DND-41 (cell line): Measurements from ENCODE around the gene TYW1B.
"Not testable (repeated sequence)": the region's sequence is repeated elsewhere in the genome, so short reads cannot be mapped to it uniquely, and the experiment has no call there.

Source experiments
- ATAC-seq: fragments of 200-7000 bp; cut with Tn5 transposase; 3 replicates; pipeline ENCODE4 v1.9.1; 2021; ENCODE audit warnings: low read depth; ENCODE audit not compliant: insufficient read depth
- DNase-seq: peaks from one replicate; pipeline ENCODE4 v3.0.0-alpha.2; 2020
- H2AFZ ChIP-seq: 2 replicates; pipeline ENCODE4 v1.6.0; 2012; ENCODE audit warnings: low read depth, low read length
- H3K27ac ChIP-seq: 2 replicates; pipeline ENCODE4 v1.5.1; 2012; ENCODE audit warnings: low read length, inconsistent platforms
- H3K27me3 ChIP-seq: fragments of 200-600 bp; sonication (generic); 2 replicates; pipeline ENCODE4 v1.6.0; 2012; ENCODE audit warnings: low read length, mild to moderate bottlenecking, inconsistent platforms; ENCODE audit not compliant: insufficient read depth, poor library complexity
- H3K36me3 ChIP-seq: 2 replicates; pipeline ENCODE4 v1.5.1; 2012; ENCODE audit warnings: low read length, inconsistent platforms; ENCODE audit not compliant: insufficient read depth
- H3K4me1 ChIP-seq: 2 replicates; pipeline ENCODE4 v1.5.1; 2012; ENCODE audit warnings: mild to moderate bottlenecking, low read length; ENCODE audit not compliant: insufficient read depth
- H3K4me2 ChIP-seq: 2 replicates; pipeline ENCODE4 v1.6.0; 2012; ENCODE audit warnings: mild to moderate bottlenecking, moderate library complexity, low read length, inconsistent platforms; ENCODE audit not compliant: insufficient read depth
- H3K4me3 ChIP-seq, 2 experiments: fragments of 200-600 bp in 1 of 2; shearing (Covaris generic) in 1 of 2; 2 replicates each; pipeline ENCODE4 v1.5.1; 2012 to 2016; ENCODE audit warnings: inconsistent platforms in 2 of 2, low read length in 2 of 2, mild to moderate bottlenecking in 2 of 2, low read depth in 1 of 2, moderate library complexity in 1 of 2
- H3K79me2 ChIP-seq: 2 replicates; pipeline ENCODE4 v1.6.0; 2012; ENCODE audit warnings: low read length, inconsistent platforms; ENCODE audit not compliant: insufficient read depth
- H3K9ac ChIP-seq: 2 replicates; pipeline ENCODE4 v1.6.0; 2012; ENCODE audit warnings: low read depth, mild to moderate bottlenecking, inconsistent platforms, low read length, moderate library complexity
- H3K9me3 ChIP-seq: 2 replicates; pipeline ENCODE4 v1.5.1; 2012; ENCODE audit warnings: low read length, moderate library complexity, mild to moderate bottlenecking, inconsistent platforms; ENCODE audit not compliant: insufficient read depth, severe bottlenecking
- H4K20me1 ChIP-seq: 2 replicates; pipeline ENCODE4 v1.6.0; 2012; ENCODE audit warnings: low read length; ENCODE audit not compliant: insufficient read depth
- CTCF ChIP-seq: IDR thresholded peaks from 2 replicates; pipeline ENCODE4 v1.5.1; 2012; ENCODE audit warnings: borderline replicate concordance, low read length, moderate library complexity, mild to moderate bottlenecking; ENCODE audit not compliant: poor library complexity, severe bottlenecking; ENCODE audit errors: extremely low read depth
- EZH2 ChIP-seq: IDR thresholded peaks from 3 replicates; pipeline ENCODE4 v1.6.1; 2012; ENCODE audit warnings: borderline replicate concordance, low read depth, mild to moderate bottlenecking, moderate library complexity, low read length, inconsistent platforms; ENCODE audit not compliant: severe bottlenecking

The TYW1B gene

GRCh38 chr7:72760602-72761001, 67.4 kb downstream of the TYW1B start:
- no peaks in the 10 kb centered on the region for H3K79me2 ChIP-seq
- no peak for ATAC-seq
- no peaks in the 10 kb centered on the region; the same call in 1 of the 2 replicates for H3K36me3 ChIP-seq
- no peak overlapping the region for H3K4me2 ChIP-seq
- H3K4me3 ChIP-seq: no peak overlapping the region
- no peaks in the 10 kb centered on the region for H3K4me1 ChIP-seq
- H3K9me3 ChIP-seq: peaks cover 23% of the 10 kb centered on the region
- H3K27ac ChIP-seq: no peak overlapping the region
- H3K27me3 ChIP-seq: no peaks in the 10 kb centered on the region
- H2AFZ ChIP-seq: no peak overlapping the region
- no peaks in the 10 kb centered on the region for H4K20me1 ChIP-seq
- DNase-seq: no peak
- no peak for TF ChIP-seq EZH2
- no peak for TF ChIP-seq CTCF
- no peak overlapping the region for H3K9ac ChIP-seq

- ATAC-seq: no peak
- Histone ChIP-seq H3K27ac (no peak overlapping the region), H3K9ac (no peak overlapping the region), H3K79me2 (no peaks in the 10 kb centered on the region), H3K4me2 (no peak overlapping the region), H3K36me3 (no peaks in the 10 kb centered on the region; the same call in 1 of the 2 replicates), H3K4me1 (no peaks in the 10 kb centered on the region), H3K27me3 (no peaks in the 10 kb centered on the region), H3K9me3 (peaks cover 10% of the 10 kb centered on the region), H3K4me3 (no peak overlapping the region), H4K20me1 (no peaks in the 10 kb centered on the region), H2AFZ (no peak overlapping the region)
- TF ChIP-seq EZH2 (no peak), CTCF (no peak)
- no peak for DNase-seq
Observed at GRCh38 chr7:72754312-72754711, 73.7 kb downstream of the TYW1B start.

GRCh38 chr7:72753781-72754180, 74.2 kb downstream of the TYW1B start:
- Histone ChIP-seq H3K9me3 (peaks cover 7% of the 10 kb centered on the region), H3K79me2 (no peaks in the 10 kb centered on the region), H3K27ac (no peak overlapping the region), H3K36me3 (no peaks in the 10 kb centered on the region; the same call in 1 of the 2 replicates), H3K27me3 (no peaks in the 10 kb centered on the region), H3K4me1 (no peaks in the 10 kb centered on the region), H3K4me3 (no peak overlapping the region), H2AFZ (no peak overlapping the region), H4K20me1 (no peaks in the 10 kb centered on the region), H3K4me2 (no peak overlapping the region), H3K9ac (no peak overlapping the region)
- no peak for TF ChIP-seq EZH2
- TF ChIP-seq CTCF: no peak
- no peak for ATAC-seq
- DNase-seq: no peak

- not testable (repeated sequence) for H3K4me2 ChIP-seq, H3K4me3 ChIP-seq, H3K9me3 ChIP-seq, ATAC-seq, H3K4me1 ChIP-seq, H4K20me1 ChIP-seq, DNase-seq, H3K27me3 ChIP-seq, H2AFZ ChIP-seq, H3K36me3 ChIP-seq, H3K79me2 ChIP-seq, H3K27ac ChIP-seq, H3K9ac ChIP-seq
Observed at GRCh38 chr7:72753229-72753628, 74.8 kb downstream of the TYW1B start.
